Stimulated activated effector memory CD8-positive, alpha-beta T cell treated with anti-CD3 and anti-CD28 coated beads, Interleukin-12 subunit alpha, Interleukin-12 subunit beta, amount 100 ng/mL, for 72 hours (primary cell): ENCODE measurements around the gene CCR5AS.

Source experiments
- ATAC-seq: fragments of 150-1000 bp; cut with Tn5 transposase; 2 replicates; pipeline ENCODE4 v1.10.0; 2021
- DNase-seq, 2 donors: peaks; one replicate each; pipeline ENCODE4 v3.0.0; 2021 to 2022; ENCODE audit warnings: low spot score in 2 of 2
- H3K27ac Mint-ChIP-seq: one replicate; pipeline ENCODE4 v1.8.0; 2022; ENCODE audit warnings: mild to moderate bottlenecking, mixed read lengths
- H3K36me3 Mint-ChIP-seq: one replicate; pipeline ENCODE4 v1.8.0; 2022; ENCODE audit warnings: mild to moderate bottlenecking, mixed read lengths
- H3K4me1 Mint-ChIP-seq: one replicate; pipeline ENCODE4 v1.8.0; 2022; ENCODE audit warnings: mixed read lengths
- H3K4me3 Mint-ChIP-seq: one replicate; pipeline ENCODE4 v1.8.0; 2022; ENCODE audit warnings: mild to moderate bottlenecking, mixed read lengths
- H3K9me3 Mint-ChIP-seq: one replicate; pipeline ENCODE4 v1.8.0; 2022; ENCODE audit warnings: mixed read lengths

CCR5AS gene

GRCh38 chr3:46383211-46383950 is 23.5 kb downstream of the CCR5AS start:
- ATAC-seq (peak; percentile 34), DNase-seq (no peak)
- H3K4me3 Mint-ChIP-seq = no peak overlapping the region
- H3K9me3 Mint-ChIP-seq = no peaks in the 10 kb centered on the region
- H3K36me3 Mint-ChIP-seq = peaks cover 4% of the 10 kb centered on the region
- peaks cover 42% of the 10 kb centered on the region for H3K4me1 Mint-ChIP-seq
- H3K27ac Mint-ChIP-seq = no peak overlapping the region

GRCh38 chr3:46381625-46382024 is 25.2 kb downstream of the CCR5AS start:
- H3K27ac Mint-ChIP-seq = no peak overlapping the region
- ATAC-seq (no peak), DNase-seq (no peak)
- no peak overlapping the region for H3K4me3 Mint-ChIP-seq
- peaks cover 54% of the 10 kb centered on the region for H3K4me1 Mint-ChIP-seq
- H3K9me3 Mint-ChIP-seq = no peaks in the 10 kb centered on the region
- peaks cover 7% of the 10 kb centered on the region for H3K36me3 Mint-ChIP-seq

- H3K27ac Mint-ChIP-seq = no peak overlapping the region
- DNase-seq (no peak), ATAC-seq (no peak)
- H3K4me1 Mint-ChIP-seq = peaks cover 53% of the 10 kb centered on the region
- H3K36me3 Mint-ChIP-seq = peaks cover 10% of the 10 kb centered on the region
- no peak overlapping the region for H3K4me3 Mint-ChIP-seq
- no peaks in the 10 kb centered on the region for H3K9me3 Mint-ChIP-seq
Observed at GRCh38 chr3:46380471-46381221, 26.2 kb downstream of the CCR5AS start.

DNA sequence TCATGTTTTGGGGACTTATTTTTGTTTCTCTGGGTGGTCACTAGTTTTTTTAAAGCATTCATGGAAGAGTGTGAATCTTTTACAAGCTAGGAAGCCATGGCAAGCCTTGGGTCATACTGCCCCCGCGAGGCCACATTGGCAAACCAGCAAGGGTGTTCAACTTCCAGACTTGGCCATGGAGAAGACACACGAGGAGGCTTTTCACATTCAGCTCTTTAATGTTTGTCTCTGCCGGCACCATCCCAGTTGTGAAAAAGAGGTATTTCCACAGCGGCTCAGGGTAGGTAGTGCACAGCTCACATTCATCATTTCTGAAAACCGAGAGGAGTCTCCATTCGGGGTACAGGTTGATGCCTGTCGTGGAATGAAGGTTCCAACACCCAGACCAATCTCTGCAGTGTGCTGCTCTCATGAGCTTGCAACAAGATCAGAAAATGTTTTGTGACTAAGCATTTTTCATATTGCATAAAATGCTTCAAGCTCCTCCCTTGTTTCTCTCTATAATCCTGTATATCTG is 28.4 kb downstream of the CCR5AS start:
- peaks cover 24% of the 10 kb centered on the region for H3K36me3 Mint-ChIP-seq
- no peak overlapping the region for H3K27ac Mint-ChIP-seq
- H3K4me3 Mint-ChIP-seq = no peak overlapping the region
- ATAC-seq (peak; percentile 33), DNase-seq (peak; percentile 50 to 82)
- H3K4me1 Mint-ChIP-seq = peaks cover 60% of the 10 kb centered on the region
- H3K9me3 Mint-ChIP-seq = no peaks in the 10 kb centered on the region

DNA sequence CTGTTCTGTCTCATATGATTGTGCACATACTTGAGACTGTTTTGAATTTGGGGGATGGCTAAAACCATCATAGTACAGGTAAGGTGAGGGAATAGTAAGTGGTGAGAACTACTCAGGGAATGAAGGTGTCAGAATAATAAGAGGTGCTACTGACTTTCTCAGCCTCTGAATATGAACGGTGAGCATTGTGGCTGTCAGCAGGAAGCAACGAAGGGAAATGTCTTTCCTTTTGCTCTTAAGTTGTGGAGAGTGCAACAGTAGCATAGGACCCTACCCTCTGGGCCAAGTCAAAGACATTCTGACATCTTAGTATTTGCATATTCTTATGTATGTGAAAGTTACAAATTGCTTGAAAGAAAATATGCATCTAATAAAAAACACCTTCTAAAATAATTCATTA is 31.1 kb downstream of the CCR5AS start:
- ATAC-seq = no peak
- Mint-ChIP-seq H3K27ac (peak overlapping the region; percentile 38), H3K4me1 (peaks cover 70% of the 10 kb centered on the region), H3K36me3 (peaks cover 38% of the 10 kb centered on the region), H3K4me3 (peak overlapping the region; percentile 61), H3K9me3 (no peaks in the 10 kb centered on the region)
- DNase-seq = no peak

DNA sequence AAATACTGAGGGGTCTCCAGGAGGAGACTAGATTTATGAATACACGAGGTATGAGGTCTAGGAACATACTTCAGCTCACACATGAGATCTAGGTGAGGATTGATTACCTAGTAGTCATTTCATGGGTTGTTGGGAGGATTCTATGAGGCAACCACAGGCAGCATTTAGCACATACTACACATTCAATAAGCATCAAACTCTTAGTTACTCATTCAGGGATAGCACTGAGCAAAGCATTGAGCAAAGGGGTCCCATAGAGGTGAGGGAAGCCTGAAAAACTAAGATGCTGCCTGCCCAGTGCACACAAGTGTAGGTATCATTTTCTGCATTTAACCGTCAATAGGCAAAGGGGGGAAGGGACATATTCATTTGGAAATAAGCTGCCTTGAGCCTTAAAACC is 31.6 kb downstream of the CCR5AS start:
- no peak for DNase-seq
- Mint-ChIP-seq H3K36me3 (peaks cover 43% of the 10 kb centered on the region), H3K4me3 (peak overlapping the region; percentile 61)

DNA sequence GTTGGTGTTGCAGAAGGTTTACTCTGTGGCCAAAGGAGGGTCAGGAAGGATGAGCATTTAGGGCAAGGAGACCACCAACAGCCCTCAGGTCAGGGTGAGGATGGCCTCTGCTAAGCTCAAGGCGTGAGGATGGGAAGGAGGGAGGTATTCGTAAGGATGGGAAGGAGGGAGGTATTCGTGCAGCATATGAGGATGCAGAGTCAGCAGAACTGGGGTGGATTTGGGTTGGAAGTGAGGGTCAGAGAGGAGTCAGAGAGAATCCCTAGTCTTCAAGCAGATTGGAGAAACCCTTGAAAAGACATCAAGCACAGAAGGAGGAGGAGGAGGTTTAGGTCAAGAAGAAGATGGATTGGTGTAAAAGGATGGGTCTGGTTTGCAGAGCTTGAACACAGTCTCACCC is 32.1 kb downstream of the CCR5AS start:
- DNase-seq (no peak), ATAC-seq (no peak)
- Mint-ChIP-seq H3K36me3 (peaks cover 48% of the 10 kb centered on the region), H3K4me1 (peaks cover 70% of the 10 kb centered on the region), H3K4me3 (peak overlapping the region; percentile 61), H3K9me3 (no peaks in the 10 kb centered on the region), H3K27ac (peak overlapping the region; percentile 38)

More for the DNA sequence above, 31.6 kb downstream of the CCR5AS start:
- H3K27ac Mint-ChIP-seq = peak overlapping the region; percentile 38
- ATAC-seq = peak; percentile 89
- no peaks in the 10 kb centered on the region for H3K9me3 Mint-ChIP-seq
- H3K4me1 Mint-ChIP-seq = peaks cover 70% of the 10 kb centered on the region

DNA sequence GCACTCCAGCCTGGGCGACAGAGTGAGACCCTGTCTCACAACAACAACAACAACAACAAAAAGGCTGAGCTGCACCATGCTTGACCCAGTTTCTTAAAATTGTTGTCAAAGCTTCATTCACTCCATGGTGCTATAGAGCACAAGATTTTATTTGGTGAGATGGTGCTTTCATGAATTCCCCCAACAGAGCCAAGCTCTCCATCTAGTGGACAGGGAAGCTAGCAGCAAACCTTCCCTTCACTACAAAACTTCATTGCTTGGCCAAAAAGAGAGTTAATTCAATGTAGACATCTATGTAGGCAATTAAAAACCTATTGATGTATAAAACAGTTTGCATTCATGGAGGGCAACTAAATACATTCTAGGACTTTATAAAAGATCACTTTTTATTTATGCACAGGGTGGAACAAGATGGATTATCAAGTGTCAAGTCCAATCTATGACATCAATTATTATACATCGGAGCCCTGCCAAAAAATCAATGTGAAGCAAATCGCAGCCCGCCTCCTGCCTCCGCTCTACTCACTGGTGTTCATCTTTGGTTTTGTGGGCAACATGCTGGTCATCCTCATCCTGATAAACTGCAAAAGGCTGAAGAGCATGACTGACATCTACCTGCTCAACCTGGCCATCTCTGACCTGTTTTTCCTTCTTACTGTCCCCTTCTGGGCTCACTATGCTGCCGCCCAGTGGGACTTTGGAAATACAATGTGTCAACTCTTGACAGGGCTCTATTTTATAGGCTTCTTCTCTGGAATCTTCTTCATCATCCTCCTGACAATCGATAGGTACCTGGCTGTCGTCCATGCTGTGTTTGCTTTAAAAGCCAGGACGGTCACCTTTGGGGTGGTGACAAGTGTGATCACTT is 34.1 kb downstream of the CCR5AS start:
- H3K36me3 Mint-ChIP-seq = peaks cover 45% of the 10 kb centered on the region
- no peak for DNase-seq
- H3K4me3 Mint-ChIP-seq = peak overlapping the region; percentile 61
- no peak for ATAC-seq
- peaks cover 84% of the 10 kb centered on the region for H3K4me1 Mint-ChIP-seq
- no peaks in the 10 kb centered on the region for H3K9me3 Mint-ChIP-seq
- peak overlapping the region; percentile 98 for H3K27ac Mint-ChIP-seq

DNA sequence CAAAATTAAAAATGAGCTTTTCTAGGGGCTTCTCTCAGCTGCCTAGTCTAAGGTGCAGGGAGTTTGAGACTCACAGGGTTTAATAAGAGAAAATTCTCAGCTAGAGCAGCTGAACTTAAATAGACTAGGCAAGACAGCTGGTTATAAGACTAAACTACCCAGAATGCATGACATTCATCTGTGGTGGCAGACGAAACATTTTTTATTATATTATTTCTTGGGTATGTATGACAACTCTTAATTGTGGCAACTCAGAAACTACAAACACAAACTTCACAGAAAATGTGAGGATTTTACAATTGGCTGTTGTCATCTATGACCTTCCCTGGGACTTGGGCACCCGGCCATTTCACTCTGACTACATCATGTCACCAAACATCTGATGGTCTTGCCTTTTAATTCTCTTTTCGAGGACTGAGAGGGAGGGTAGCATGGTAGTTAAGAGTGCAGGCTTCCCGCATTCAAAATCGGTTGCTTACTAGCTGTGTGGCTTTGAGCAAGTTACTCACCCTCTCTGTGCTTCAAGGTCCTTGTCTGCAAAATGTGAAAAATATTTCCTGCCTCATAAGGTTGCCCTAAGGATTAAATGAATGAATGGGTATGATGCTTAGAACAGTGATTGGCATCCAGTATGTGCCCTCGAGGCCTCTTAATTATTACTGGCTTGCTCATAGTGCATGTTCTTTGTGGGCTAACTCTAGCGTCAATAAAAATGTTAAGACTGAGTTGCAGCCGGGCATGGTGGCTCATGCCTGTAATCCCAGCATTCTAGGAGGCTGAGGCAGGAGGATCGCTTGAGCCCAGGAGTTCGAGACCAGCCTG is 35.1 kb downstream of the CCR5AS start:
- Mint-ChIP-seq H3K36me3 (peaks cover 45% of the 10 kb centered on the region), H3K9me3 (no peaks in the 10 kb centered on the region), H3K4me3 (peak overlapping the region; percentile 61), H3K4me1 (peaks cover 81% of the 10 kb centered on the region), H3K27ac (peak overlapping the region; percentile 98)
- no peak for DNase-seq
- ATAC-seq = no peak

GRCh38 chr3:46370839-46371518 is 35.9 kb downstream of the CCR5AS start, which contains the start of gene CCR5:
TSS of gene CCR5 (plus strand) at chr3:46370946. CDS start at chr3:46372903, 1,957 bp downstream.
- peaks cover 45% of the 10 kb centered on the region for H3K36me3 Mint-ChIP-seq
- H3K9me3 Mint-ChIP-seq = no peaks in the 10 kb centered on the region
- peak within 1 kb of the TSS; percentile 98 for H3K27ac Mint-ChIP-seq
- H3K4me3 Mint-ChIP-seq = peak within 1 kb of the TSS; percentile 61
- peaks cover 85% of the 10 kb centered on the region for H3K4me1 Mint-ChIP-seq
- DNase-seq = no peak
- peak; percentile 56 for ATAC-seq

- DNase-seq (peak; percentile 60 to 90), ATAC-seq (peak; percentile 89)
- peaks cover 37% of the 10 kb centered on the region for H3K36me3 Mint-ChIP-seq
- H3K4me1 Mint-ChIP-seq = peaks cover 85% of the 10 kb centered on the region
- H3K27ac Mint-ChIP-seq = peak overlapping the region; percentile 98
- no peaks in the 10 kb centered on the region for H3K9me3 Mint-ChIP-seq
- H3K4me3 Mint-ChIP-seq = peak overlapping the region; percentile 61
Observed at GRCh38 chr3:46369675-46370132, 37.2 kb downstream of the CCR5AS start.

DNA sequence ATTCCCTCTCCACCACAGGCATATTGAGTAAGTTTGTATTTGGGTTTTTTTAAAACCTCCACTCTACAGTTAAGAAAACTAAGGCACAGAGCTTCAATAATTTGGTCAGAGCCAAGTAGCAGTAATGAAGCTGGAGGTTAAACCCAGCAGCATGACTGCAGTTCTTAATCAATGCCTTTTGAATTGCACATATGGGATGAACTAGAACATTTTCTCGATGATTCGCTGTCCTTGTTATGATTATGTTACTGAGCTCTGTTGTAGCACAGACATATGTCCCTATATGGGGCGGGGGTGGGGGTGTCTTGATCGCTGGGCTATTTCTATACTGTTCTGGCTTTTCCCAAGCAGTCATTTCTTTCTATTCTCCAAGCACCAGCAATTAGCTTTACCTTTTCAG is 37.7 kb downstream of the CCR5AS start:
- Mint-ChIP-seq H3K27ac (peak overlapping the region; percentile 98), H3K36me3 (peaks cover 31% of the 10 kb centered on the region), H3K9me3 (no peaks in the 10 kb centered on the region), H3K4me1 (peaks cover 82% of the 10 kb centered on the region), H3K4me3 (peak overlapping the region; percentile 61)
- ATAC-seq = no peak
- DNase-seq = no peak

- peak in 1 of 2 donors; percentile 80 for DNase-seq
- H3K27ac Mint-ChIP-seq = peak overlapping the region; percentile 98
- H3K4me1 Mint-ChIP-seq = peaks cover 81% of the 10 kb centered on the region
- H3K36me3 Mint-ChIP-seq = peaks cover 29% of the 10 kb centered on the region
- peak overlapping the region; percentile 61 for H3K4me3 Mint-ChIP-seq
- ATAC-seq = peak; percentile 68
- H3K9me3 Mint-ChIP-seq = no peaks in the 10 kb centered on the region
Observed at GRCh38 chr3:46368569-46368968, 38.3 kb downstream of the CCR5AS start.

GRCh38 chr3:46367811-46368210 is 39.1 kb downstream of the CCR5AS start:
- H3K4me3 Mint-ChIP-seq = peak overlapping the region; percentile 61
- ATAC-seq = no peak
- no peak for DNase-seq
- H3K9me3 Mint-ChIP-seq = no peaks in the 10 kb centered on the region
- peak overlapping the region; percentile 98 for H3K27ac Mint-ChIP-seq
- peaks cover 80% of the 10 kb centered on the region for H3K4me1 Mint-ChIP-seq
- H3K36me3 Mint-ChIP-seq = peaks cover 21% of the 10 kb centered on the region
